Tibial nerve (tissue), 4 donors: ENCODE measurements around the gene PDC. TPM values are rescaled to one million over a fixed set of nuclear protein-coding genes. Genes with fewer than 3 reads are reported as not detected.

Experiments
- DNase-seq, 2 donors: peaks; one replicate each; pipeline ENCODE4 v3.0.0-alpha.2; 2019; ENCODE audit warnings: low spot score in 2 of 2
- H3K27ac ChIP-seq, 4 donors: fragments of 200-600 bp; sonication (generic) in 3 of 4; one replicate each; pipeline ENCODE4 v1.5.1; 2017 to 2019; ENCODE audit warnings: mild to moderate bottlenecking in 1 of 4
- H3K27me3 ChIP-seq, 2 donors: fragments of 200-600 bp; sonication (generic) in 1 of 2; one replicate each; pipeline versions ENCODE4 v1.5.1 to v1.6.0; 2017 to 2019
- H3K36me3 ChIP-seq, 3 donors: fragments of 200-600 bp; sonication (generic); one replicate each; pipeline ENCODE4 v1.5.1; 2018 to 2019
- H3K4me1 ChIP-seq, 4 donors: fragments of 200-600 bp; sonication (generic) in 3 of 4; one replicate each; pipeline ENCODE4 v1.5.1; 2017 to 2019
- H3K4me3 ChIP-seq, 4 donors: fragments of 200-600 bp; sonication (generic) in 3 of 4; one replicate each; pipeline ENCODE4 v1.5.1; 2017 to 2019; ENCODE audit warnings: mild to moderate bottlenecking in 1 of 4, moderate library complexity in 1 of 4
- H3K9me3 ChIP-seq, 4 donors: fragments of 200-600 bp; sonication (generic) in 3 of 4; one replicate each; pipeline ENCODE4 v1.5.1; 2017 to 2019
- CTCF ChIP-seq, 5 experiments: fragments of 200-600 bp in 3 of 5; fragments of 450-650 bp in 2 of 5; sonication (generic) in 3 of 5; IDR thresholded peaks; one replicate each; pipeline ENCODE4 v1.5.1; 2016 to 2019; ENCODE audit warnings: antibody characterized with exemption in 5 of 5, mild to moderate bottlenecking in 3 of 5, moderate library complexity in 2 of 5
- EP300 ChIP-seq, 2 donors: sonication (generic); formaldehyde crosslinking; IDR thresholded peaks; one replicate each; pipeline ENCODE4 v1.6.1; 2017; ENCODE audit warnings: antibody characterized with exemption in 2 of 2, mild to moderate bottlenecking in 1 of 2
- POLR2A ChIP-seq, 2 donors: fragments of 450-650 bp; IDR thresholded peaks; one replicate each; pipeline ENCODE4 v1.6.1; 2017; ENCODE audit warnings: antibody characterized with exemption in 2 of 2, mild to moderate bottlenecking in 2 of 2, moderate library complexity in 2 of 2
- WGBS, 2 donors: methylation state at CpG; one replicate each; pipeline ENCODE4 v1.1.5; 2018; 5-methylcytosine and 5-hydroxymethylcytosine counted together
- total RNA-seq, 4 donors: library from RNA; depleted of rRNA; stranded (reverse); fragments of >200 nt; gene quantifications; one replicate each; pipeline ENCODE4 v1.1.0, GENCODE V29; 2016

Gene PDC
- total RNA-seq, 4 donors from 2014 or later, result not detected

- no peak for DNase-seq
- H3K4me1 ChIP-seq, result peaks cover 0 to under 1% (median 0%) of the 10 kb centered on the region in 4 donors
- 50 to 61% methylated on average over 1 of the region's 1 CpG for WGBS, 2 donors
- no peaks in the 10 kb centered on the region for H3K9me3 ChIP-seq
- TF ChIP-seq CTCF (IDR thresholded peaks at IDR 0.05), result no peak
- TF ChIP-seq EP300 (IDR thresholded peaks at IDR 0.05), result no peak
- TF ChIP-seq POLR2A (IDR thresholded peaks at IDR 0.05), result no peak
- H3K36me3 ChIP-seq, result peaks cover 0 to 44% (median 0%) of the 10 kb centered on the region in 3 donors
- H3K27me3 ChIP-seq, result no peaks in the 10 kb centered on the region
- H3K4me3 ChIP-seq, result no peak overlapping the region
- H3K27ac ChIP-seq, result peak overlapping the region in 2 of 4 donors; percentile 54 to 58
Observed at GRCh38 chr1:186420923-186421322, 40.0 kb downstream of the PDC start.

GRCh38 chr1:186420311-186420710, 40.6 kb downstream of the PDC start:
- no peaks in the 10 kb centered on the region for H3K9me3 ChIP-seq
- peaks cover 0 to 5% (median 0%) of the 10 kb centered on the region in 4 donors for H3K4me1 ChIP-seq
- DNase-seq, result no peak
- no peaks in the 10 kb centered on the region for H3K27me3 ChIP-seq
- peaks cover 0 to 41% (median 0%) of the 10 kb centered on the region in 3 donors for H3K36me3 ChIP-seq
- peak overlapping the region in 2 of 4 donors; percentile 22 to 54 for H3K27ac ChIP-seq
- no peak overlapping the region for H3K4me3 ChIP-seq
- TF ChIP-seq EP300 (IDR thresholded peaks at IDR 0.05), result no peak
- TF ChIP-seq CTCF (IDR thresholded peaks at IDR 0.05), result no peak
- no peak for TF ChIP-seq POLR2A (IDR thresholded peaks at IDR 0.05)

- Histone ChIP-seq H3K4me1 (peaks cover 0 to 5% (median 0%) of the 10 kb centered on the region in 4 donors), H3K27me3 (no peaks in the 10 kb centered on the region), H3K4me3 (no peak overlapping the region), H3K27ac (no peak overlapping the region), H3K36me3 (peaks cover 0 to 44% (median 0%) of the 10 kb centered on the region in 3 donors), H3K9me3 (no peaks in the 10 kb centered on the region)
- no peak for DNase-seq
- 60 to 71% methylated on average over 4 of the region's 4 CpGs for WGBS, 2 donors
- TF ChIP-seq CTCF (IDR thresholded peaks at IDR 0.05), result no peak
- no peak for TF ChIP-seq EP300 (IDR thresholded peaks at IDR 0.05)
- TF ChIP-seq POLR2A (IDR thresholded peaks at IDR 0.05), result no peak
Observed at GRCh38 chr1:186418503-186418902, 42.4 kb downstream of the PDC start.

GRCh38 chr1:186413319-186413718, 47.6 kb downstream of the PDC start:
- Histone ChIP-seq H3K4me1 (peaks cover 0 to 5% (median 0%) of the 10 kb centered on the region in 4 donors), H3K9me3 (no peaks in the 10 kb centered on the region), H3K27me3 (no peaks in the 10 kb centered on the region), H3K36me3 (peaks cover 0 to 58% (median 0%) of the 10 kb centered on the region in 3 donors), H3K4me3 (no peak overlapping the region), H3K27ac (no peak overlapping the region)
- TF ChIP-seq EP300 (IDR thresholded peaks at IDR 0.05), result no peak
- TF ChIP-seq CTCF (IDR thresholded peaks at IDR 0.05), result no peak
- TF ChIP-seq POLR2A (IDR thresholded peaks at IDR 0.05), result no peak
- no peak for DNase-seq
- WGBS, 2 donors, result 98 to 100% methylated on average over 1 of the region's 1 CpG

GRCh38 chr1:186409091-186409490, 51.8 kb downstream of the PDC start:
- Histone ChIP-seq H3K9me3 (no peaks in the 10 kb centered on the region), H3K4me1 (no peaks in the 10 kb centered on the region), H3K27me3 (no peaks in the 10 kb centered on the region), H3K4me3 (no peak overlapping the region), H3K36me3 (peaks cover 0 to 67% (median 0%) of the 10 kb centered on the region in 3 donors), H3K27ac (no peak overlapping the region)
- 86 to 87% methylated on average over 3 of the region's 3 CpGs for WGBS, 2 donors
- TF ChIP-seq CTCF (IDR thresholded peaks at IDR 0.05), result no peak
- no peak for TF ChIP-seq EP300 (IDR thresholded peaks at IDR 0.05)
- TF ChIP-seq POLR2A (IDR thresholded peaks at IDR 0.05), result no peak
- DNase-seq, result no peak
